HG03575 (cell line): Measurements from ENCODE around the gene MOSPD2.
A peak's percentile ranks its signal among the peaks of the same experiment; 100 is the strongest.

Experiments used
- ATAC-seq: cut with Tn5 transposase; IDR thresholded peaks from one replicate; pipeline ENCODE4 v1.9.1; 2021; ENCODE audit not compliant: unreplicated experiment, insufficient number of reproducible peaks, low FRiP score; ENCODE audit errors: extremely low read depth

Gene MOSPD2

DNA sequence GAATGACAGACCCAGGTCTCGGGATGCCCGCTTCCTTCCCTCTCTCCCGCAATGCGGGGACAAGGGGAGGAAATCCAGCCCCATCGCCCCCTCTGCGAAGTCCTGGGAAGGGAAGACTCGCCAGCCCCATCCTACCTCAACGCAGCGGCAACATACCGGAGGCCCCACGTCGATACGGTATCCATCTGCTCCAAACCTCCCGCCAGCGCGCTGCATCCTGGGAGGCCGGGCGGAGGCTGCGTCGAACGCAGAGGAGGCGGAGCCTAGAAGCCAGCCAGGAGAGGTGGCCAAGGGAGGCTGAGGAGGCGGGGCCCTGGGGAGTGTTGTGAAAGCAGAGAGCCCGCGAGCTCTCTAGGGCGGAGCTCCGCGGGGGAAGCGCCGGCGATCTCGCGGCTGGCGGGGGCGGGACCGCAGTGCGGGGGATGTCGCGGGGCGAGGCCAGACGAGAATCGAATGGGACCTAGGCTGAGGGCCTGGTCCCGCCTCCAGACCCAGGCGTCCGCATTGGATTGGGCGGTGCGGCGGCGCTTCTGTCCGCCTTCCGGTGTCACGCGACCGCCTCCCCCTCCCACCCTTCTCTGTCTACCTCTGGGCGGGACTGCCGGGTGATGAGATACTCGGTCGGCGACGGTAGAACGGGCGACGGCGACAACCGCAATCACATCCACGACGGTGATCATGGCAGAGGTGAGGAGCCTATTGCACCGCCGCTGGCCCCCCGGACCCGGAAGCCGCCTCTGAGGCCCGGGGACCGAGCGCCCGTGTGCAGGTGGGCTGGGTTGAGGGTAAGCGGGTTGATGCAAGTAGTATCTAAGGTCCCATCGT, at the start of gene MOSPD2, which contains the start of gene FANCB:
MOSPD2 (plus strand) TSS at position 571 of the 825 bp plus-strand sequence; CDS start at position 679, 108 bp downstream.
FANCB (minus strand) TSS at position 219 of the 825 bp plus-strand sequence. CDS start 7,559 bp downstream, outside the sequence.
- peak; percentile 93 for ATAC-seq

DNA sequence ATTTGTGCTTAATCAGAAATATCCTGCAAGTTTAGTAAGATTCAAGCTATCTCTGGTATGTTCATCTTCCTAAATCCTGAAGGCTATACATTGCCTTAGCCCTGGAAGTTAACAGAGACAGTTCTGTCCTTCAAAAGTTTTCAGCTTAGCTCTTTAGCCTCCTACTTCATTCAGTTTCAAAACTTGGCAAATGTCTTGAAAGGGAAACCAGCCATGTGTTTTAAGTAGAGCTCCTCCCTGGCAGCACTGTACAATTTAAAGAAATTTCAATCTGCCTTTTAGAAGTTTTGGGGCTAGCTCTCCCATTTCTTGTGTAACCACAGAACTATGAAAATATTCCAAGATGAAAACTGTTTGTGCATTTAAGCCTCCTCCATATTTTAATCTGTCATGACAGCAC, 47.4 kb upstream of the MOSPD2 start:
- ATAC-seq: no peak

DNA sequence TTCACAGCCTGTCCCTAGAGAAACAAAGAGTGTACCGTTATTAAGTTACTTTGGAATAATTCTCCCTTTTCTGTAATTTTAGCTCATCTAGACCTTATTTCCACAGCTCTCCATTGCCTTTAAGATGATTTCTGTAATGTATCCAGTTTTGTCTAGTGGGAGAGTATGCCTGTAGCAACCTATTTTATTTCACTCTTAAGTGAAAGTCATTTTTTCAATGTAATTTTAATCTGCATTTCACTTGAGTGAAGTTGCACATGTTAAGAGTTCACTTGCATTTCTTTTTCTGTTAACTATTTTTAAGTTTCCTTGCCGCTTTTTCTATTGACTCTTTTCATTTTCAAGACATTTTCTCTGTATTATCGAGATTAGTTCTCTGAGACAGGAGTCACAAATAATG, 46.9 kb upstream of the MOSPD2 start:
- no peak for ATAC-seq

DNA sequence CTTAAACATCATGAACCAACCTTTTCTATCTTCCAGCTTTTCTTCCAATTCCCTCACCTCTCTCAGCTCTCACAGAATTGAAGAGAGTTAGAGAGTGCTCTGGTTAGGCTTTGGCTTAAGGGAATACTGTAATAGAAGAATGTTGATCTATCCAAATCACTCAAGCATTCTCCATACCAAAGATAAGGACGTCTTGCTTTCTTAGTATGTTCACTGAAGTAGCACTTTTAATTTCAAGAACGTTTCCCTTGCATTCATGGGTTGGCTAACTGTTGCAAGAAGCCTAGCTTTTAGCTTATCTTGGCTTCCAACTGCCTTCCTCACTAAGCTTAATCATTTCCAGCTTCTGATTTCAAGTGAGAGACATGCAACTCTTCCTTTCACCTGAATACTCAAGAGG, 43.6 kb upstream of the MOSPD2 start:
- no peak for ATAC-seq

DNA sequence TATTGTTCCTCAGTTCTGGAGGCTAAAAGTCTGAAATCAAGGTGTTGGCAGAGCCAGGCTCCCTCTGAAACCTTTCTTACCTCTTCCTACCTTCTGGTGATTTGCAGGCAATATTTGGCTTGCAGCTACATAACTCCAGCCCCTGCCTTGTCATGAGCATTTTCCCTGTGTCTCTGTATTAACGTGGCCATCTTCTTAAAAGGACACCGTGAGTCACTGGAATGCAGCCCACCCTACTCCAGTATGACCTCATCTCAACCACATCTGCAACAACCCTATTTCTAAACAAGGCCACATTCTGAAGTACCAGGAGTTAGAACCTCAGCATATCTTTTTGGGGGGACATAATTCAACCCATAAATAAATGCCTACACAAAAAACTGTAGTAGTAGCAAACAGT, 41.1 kb upstream of the MOSPD2 start:
- no peak for ATAC-seq

DNA sequence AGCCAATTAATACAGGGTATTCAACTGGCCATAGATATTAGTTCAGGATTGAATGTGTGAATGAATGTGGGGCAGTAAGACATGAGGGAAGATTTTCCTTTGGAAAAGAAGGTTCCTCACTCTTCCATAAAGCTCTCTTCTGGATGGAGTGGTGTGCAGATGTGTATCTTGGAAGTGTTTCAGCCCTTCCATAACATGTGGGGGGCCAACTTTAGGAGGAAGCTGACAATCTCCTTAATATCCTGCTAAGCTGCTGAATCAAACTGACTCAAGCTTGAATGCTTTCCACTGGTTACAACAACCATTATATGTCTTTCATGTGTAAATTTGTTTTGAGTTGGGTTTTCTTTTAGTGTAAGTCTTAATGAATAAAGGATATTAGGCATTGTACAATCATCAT, 40.6 kb upstream of the MOSPD2 start:
- no peak for ATAC-seq

GRCh38 chrX:14837155-14837554, 36.1 kb upstream of the MOSPD2 start:
- ATAC-seq: no peak

DNA sequence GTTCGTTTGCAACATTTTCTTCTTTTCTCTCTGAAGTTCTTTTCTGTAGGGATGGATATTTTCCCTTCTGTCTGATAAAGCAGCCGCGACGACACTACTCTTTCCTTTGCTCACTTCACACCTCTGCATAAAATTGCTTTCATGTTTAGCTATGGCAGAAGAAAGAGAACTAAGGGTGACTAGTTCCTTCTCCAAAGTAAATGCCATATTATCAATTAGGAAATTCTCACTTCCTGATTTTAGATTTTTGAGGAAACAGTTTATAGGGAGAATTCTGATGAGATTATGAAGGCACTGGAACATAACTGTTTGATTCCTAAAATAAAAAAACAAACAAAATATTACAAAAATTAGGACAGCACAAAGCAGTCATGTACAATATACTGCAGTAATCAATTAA, 29.6 kb upstream of the MOSPD2 start:
- no peak for ATAC-seq

GRCh38 chrX:14851526-14851925, 21.7 kb upstream of the MOSPD2 start:
- no peak for ATAC-seq

DNA sequence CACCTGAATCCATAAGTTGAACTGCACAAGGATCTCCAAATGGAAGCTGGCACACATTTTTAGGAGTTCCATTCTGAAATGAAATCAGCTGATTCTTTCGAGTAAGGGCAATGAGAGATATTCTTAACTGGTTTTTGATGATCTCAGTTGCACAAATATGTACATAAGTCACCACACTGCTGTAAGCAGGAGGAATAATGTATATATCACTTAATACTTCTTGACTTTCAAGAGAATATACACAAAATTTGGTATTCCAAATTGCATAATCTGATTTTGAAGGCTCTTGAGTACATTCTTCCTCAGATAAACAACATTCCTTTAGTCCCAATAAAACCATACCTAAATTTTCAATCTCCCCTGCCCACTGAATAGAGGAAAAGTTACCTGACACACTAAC, 8.6 kb upstream of the MOSPD2 start:
- no peak for ATAC-seq

- no peak for ATAC-seq
Measured at GRCh38 chrX:14865201-14865600, 8.0 kb upstream of the MOSPD2 start.

- no peak for ATAC-seq
Measured at GRCh38 chrX:14871767-14872166, 1.5 kb upstream of the MOSPD2 start.

GRCh38 chrX:14872355-14872754, 866 bp upstream of the MOSPD2 start:
- no peak for ATAC-seq

DNA sequence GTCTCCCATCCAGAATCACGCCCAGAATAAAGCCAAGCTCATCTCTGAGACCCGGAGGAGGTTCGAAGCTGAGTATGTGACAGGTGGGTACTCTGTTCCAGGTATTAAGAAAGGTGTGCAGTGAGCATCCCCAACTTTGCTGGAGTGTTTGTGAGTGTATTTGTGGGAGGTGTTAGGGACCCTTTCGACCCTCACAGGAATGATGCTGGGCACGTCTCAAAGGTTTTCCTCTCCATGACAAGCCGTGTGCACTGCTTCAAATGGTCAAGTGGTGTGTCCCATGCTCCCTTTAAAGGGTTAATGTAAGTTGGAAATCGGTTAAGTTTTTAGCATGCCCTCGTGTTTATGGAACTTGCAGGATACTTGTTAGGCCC, 442 bp downstream of the MOSPD2 start:
- ATAC-seq: no peak

DNA sequence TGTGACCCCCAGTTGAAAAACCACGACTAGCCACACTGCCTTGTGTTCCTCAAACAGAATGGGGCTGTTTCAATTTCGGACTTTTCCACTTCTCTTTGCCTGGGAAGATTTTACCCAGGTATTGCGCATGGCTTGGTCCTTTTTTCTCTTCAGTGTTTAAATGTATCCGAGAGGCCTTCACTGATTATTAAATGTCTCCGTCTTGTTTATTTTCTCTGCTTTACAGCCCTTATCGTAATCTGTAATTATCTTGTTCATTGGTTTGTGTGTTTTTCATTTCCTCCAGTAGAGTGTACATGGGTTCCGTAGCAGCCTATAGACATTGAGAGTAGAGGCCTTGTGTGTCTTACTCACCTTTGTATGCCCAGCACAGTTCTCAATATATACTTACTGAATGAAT, 2.4 kb downstream of the MOSPD2 start:
- no peak for ATAC-seq

GRCh38 chrX:14883826-14884225, 10.6 kb downstream of the MOSPD2 start:
- no peak for ATAC-seq

DNA sequence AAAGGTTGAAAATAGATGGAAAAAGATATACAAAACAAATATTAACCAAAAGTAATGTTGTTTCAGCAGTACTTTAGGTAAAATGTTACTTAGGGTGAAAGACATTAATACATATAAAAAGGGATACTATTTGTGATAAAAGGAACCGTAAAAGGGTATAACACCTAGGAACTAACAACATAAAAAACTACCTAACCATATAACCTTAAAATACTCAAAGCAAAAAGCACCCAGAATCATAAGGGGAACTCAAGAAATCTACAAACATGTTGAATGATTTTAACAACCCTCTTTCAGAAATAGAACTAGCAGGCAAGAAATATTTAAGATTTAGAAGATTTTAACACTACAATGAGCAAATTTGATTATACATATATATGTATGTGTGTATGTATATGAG, 11.5 kb downstream of the MOSPD2 start:
- ATAC-seq: no peak

DNA sequence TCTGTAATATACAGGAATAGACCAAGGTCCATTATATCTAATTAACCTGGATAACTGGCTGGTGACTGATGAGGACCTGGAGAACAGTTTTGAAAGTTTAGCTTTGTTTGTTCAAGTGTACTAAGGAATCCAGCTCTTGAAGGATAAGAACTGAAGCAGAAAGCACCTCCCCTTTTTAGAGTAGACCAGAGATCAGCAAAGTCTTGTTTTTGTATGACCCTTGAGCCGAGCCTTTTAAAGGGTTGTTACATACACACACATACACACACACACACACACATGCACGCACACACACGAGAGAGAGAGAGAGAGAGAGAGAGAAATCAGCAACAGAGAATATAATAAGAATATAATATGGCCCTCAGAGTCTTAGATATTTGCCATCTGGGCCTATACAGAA, 13.0 kb downstream of the MOSPD2 start:
- ATAC-seq: no peak

- ATAC-seq: no peak
Measured at GRCh38 chrX:14896273-14896672, 23.1 kb downstream of the MOSPD2 start.

GRCh38 chrX:14897042-14897441, 23.8 kb downstream of the MOSPD2 start:
- ATAC-seq: no peak

DNA sequence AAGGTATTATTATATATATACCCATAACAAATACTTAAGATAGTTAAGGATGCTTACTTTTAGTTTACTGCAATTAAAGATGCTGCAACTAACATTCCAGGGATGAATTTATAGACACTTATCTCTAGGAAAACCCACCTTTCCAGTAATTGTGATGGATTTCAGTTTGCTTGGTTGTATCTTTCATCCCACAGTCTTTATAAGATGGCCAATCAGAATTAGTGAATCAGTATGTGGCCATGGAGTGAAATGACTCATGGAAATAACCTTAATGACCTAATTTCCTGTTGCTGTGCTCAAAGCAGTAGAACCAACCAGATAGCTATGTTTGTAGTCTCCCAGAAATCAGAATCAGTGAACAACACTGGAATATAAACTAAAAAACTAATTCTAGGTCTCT, 26.4 kb downstream of the MOSPD2 start:
- peak; percentile 97 for ATAC-seq
